ENCODE data around the gene RAD51B. TPM values are rescaled to one million over a fixed set of nuclear protein-coding genes. Genes with fewer than 3 reads are reported as not detected.
A peak's percentile ranks its signal among the peaks of the same experiment; 100 is the strongest.

The RAD51B gene
- total and polyA plus RNA-seq, 2 of the 13 experiments (the other 11 are each of a cell fraction or from before 2014, with no cell fraction given): 7.0 to 9.5 TPM

GRCh38 chr14:68164711-68165113, 345.1 kb downstream of the RAD51B start (continued):
- no peak for TF ChIP-seq YEATS4 (CRISPR knock-in tag; IDR thresholded peaks at IDR 0.05; ENCODE audit: borderline replicate concordance)
- no peak for TF ChIP-seq ZNF33A (CRISPR knock-in tag; IDR thresholded peaks at IDR 0.05; ENCODE audit: borderline replicate concordance)
- peak; percentile 15; the same call in 1 of the 2 replicates for TF ChIP-seq TBX3 (IDR thresholded peaks at IDR 0.05; ENCODE audit: borderline replicate concordance)
- TF ChIP-seq NFATC3 (CRISPR knock-in tag; IDR thresholded peaks at IDR 0.05): no peak
- TF ChIP-seq HDAC6 (IDR thresholded peaks at IDR 0.05; ENCODE audit: low read depth, low read length): no peak
- no peak for TF ChIP-seq PREB (CRISPR knock-in tag; IDR thresholded peaks at IDR 0.05)
- peak; percentile 51 for TF ChIP-seq SKI (IDR thresholded peaks at IDR 0.05; ENCODE audit: partially characterized antibody)
- TF ChIP-seq U2AF1 (optimal IDR thresholded peaks at IDR 0.05; ENCODE audit: low read depth, low read length): no peak
- no peak for TF ChIP-seq BRD4 (CRISPR knock-in tag; IDR thresholded peaks at IDR 0.05)
- TF ChIP-seq ZBTB20 (CRISPR knock-in tag; IDR thresholded peaks at IDR 0.05; ENCODE audit: borderline replicate concordance, low read depth): no peak
- peak; percentile 70 for TF ChIP-seq FOXA3 (CRISPR knock-in tag; IDR thresholded peaks at IDR 0.05)
- TF ChIP-seq RBFOX2 (IDR thresholded peaks at IDR 0.05; ENCODE audit: low read depth, low read length): no peak
- peak in 1 of 2 experiments; percentile 35; a peak in 1 of 4 replicates for TF ChIP-seq EP300 (IDR thresholded peaks at IDR 0.05; ENCODE audit: low read depth in 2 of 2, low read length in 2 of 2)
- TF ChIP-seq EP300 (CRISPR knock-in tag; IDR thresholded peaks at IDR 0.05; ENCODE audit: borderline replicate concordance): no peak
- TF ChIP-seq BRCA1 (CRISPR knock-in tag; IDR thresholded peaks at IDR 0.05): no peak
- TF ChIP-seq NFIB (CRISPR knock-in tag; IDR thresholded peaks at IDR 0.05; ENCODE audit: borderline replicate concordance): no peak
- peak; percentile 62 for TF ChIP-seq FOXA1 (IDR thresholded peaks at IDR 0.05)
- TF ChIP-seq FOXA1 (CRISPR knock-in tag; IDR thresholded peaks at IDR 0.05): no peak
- TF ChIP-seq KDM2A (CRISPR knock-in tag; IDR thresholded peaks at IDR 0.05; ENCODE audit: borderline replicate concordance, low read depth): no peak
- peak; percentile 73; the same call in 1 of the 2 replicates for TF ChIP-seq HMG20A (CRISPR knock-in tag; IDR thresholded peaks at IDR 0.05; ENCODE audit: borderline replicate concordance)
- no peak for TF ChIP-seq SMARCE1 (IDR thresholded peaks at IDR 0.05; ENCODE audit: borderline replicate concordance)
- no peak for TF ChIP-seq HOMEZ (CRISPR knock-in tag; IDR thresholded peaks at IDR 0.05; ENCODE audit: low read depth)
- TF ChIP-seq KAT8 (CRISPR knock-in tag; IDR thresholded peaks at IDR 0.05): no peak
- TF ChIP-seq ZNF253 (CRISPR knock-in tag; IDR thresholded peaks at IDR 0.05; ENCODE audit: borderline replicate concordance): no peak
- TF ChIP-seq AHDC1 (CRISPR knock-in tag; IDR thresholded peaks at IDR 0.05; ENCODE audit: borderline replicate concordance): 0 out of 2 replicates have a peak, but pooled peaks have one; percentile 43

All from HepG2 (cell line).